Vagina (tissue), 2 donors: ENCODE measurements around the gene DPP6.

Experiments used
- CTCF ChIP-seq, 3 experiments: fragments of 450-650 bp in 2 of 3; fragments of 200-600 bp in 1 of 3; sonication (generic) in 1 of 3; IDR thresholded peaks; one replicate each; pipeline ENCODE4 v1.5.1; 2017 to 2019; ENCODE audit warnings: antibody characterized with exemption in 3 of 3, mild to moderate bottlenecking in 2 of 3, moderate library complexity in 2 of 3
- POLR2A ChIP-seq, 2 donors: fragments of 450-650 bp; IDR thresholded peaks; one replicate each; pipeline ENCODE4 v1.6.1; 2017; ENCODE audit warnings: antibody characterized with exemption in 2 of 2, mild to moderate bottlenecking in 2 of 2, moderate library complexity in 2 of 2
- POLR2AphosphoS5 ChIP-seq, 2 donors: sonication (generic); formaldehyde crosslinking; IDR thresholded peaks; one replicate each; pipeline ENCODE4 v1.9.0; 2017; ENCODE audit warnings: antibody characterized with exemption in 2 of 2, mild to moderate bottlenecking in 2 of 2, low read depth in 1 of 2; ENCODE audit not compliant: insufficient read depth in 1 of 2

GRCh38 chr7:154676422-154677073 is 624.4 kb downstream of the DPP6 start:
- TF ChIP-seq POLR2A (IDR thresholded peaks at IDR 0.05) (no peak), CTCF (IDR thresholded peaks at IDR 0.05) (no peak), POLR2AphosphoS5 (IDR thresholded peaks at IDR 0.05; ENCODE audit: insufficient read depth in 1 of 2, low read depth in 1 of 2) (no peak)
